Thyroid gland (tissue), 4 donors: ENCODE data around the gene SPAG5.

Experiments used
- POLR2A ChIP-seq, 2 donors: fragments of 450-650 bp; IDR thresholded peaks; one replicate each; pipeline ENCODE4 v1.6.1; 2017; ENCODE audit warnings: antibody characterized with exemption in 2 of 2, mild to moderate bottlenecking in 2 of 2, moderate library complexity in 1 of 2
- TF ChIP-seq, protein P1 (sequence below), 6 experiments: fragments of 200-600 bp in 3 of 6; fragments of 450-650 bp in 3 of 6; sonication (generic) in 3 of 6; IDR thresholded peaks; one replicate each; pipeline ENCODE4 v1.5.1; 2016 to 2019; ENCODE audit warnings: antibody characterized with exemption in 6 of 6, mild to moderate bottlenecking in 2 of 6, inconsistent platforms in 1 of 6, moderate library complexity in 1 of 6

DNA sequence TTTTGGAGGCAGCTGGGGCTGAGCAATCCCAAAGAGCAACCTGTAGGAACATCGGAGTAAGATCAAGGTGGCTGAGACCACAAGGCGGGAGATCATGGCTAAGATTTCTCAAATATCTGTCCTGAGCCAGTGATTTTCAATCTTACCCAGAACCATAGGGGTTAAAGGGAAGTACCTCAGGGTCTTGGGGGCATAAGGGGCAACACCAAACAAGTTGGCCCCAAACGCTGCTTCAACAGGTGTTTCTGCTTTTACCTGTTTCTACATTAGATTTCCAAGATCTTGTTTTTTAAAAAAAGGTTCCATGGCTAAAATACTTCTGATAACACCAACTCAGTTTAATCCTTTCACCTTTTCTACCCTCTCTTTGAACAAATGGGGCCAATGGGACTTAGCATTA lies 43.8 kb downstream of the SPAG5 start:
- TF ChIP-seq, protein P1, sequence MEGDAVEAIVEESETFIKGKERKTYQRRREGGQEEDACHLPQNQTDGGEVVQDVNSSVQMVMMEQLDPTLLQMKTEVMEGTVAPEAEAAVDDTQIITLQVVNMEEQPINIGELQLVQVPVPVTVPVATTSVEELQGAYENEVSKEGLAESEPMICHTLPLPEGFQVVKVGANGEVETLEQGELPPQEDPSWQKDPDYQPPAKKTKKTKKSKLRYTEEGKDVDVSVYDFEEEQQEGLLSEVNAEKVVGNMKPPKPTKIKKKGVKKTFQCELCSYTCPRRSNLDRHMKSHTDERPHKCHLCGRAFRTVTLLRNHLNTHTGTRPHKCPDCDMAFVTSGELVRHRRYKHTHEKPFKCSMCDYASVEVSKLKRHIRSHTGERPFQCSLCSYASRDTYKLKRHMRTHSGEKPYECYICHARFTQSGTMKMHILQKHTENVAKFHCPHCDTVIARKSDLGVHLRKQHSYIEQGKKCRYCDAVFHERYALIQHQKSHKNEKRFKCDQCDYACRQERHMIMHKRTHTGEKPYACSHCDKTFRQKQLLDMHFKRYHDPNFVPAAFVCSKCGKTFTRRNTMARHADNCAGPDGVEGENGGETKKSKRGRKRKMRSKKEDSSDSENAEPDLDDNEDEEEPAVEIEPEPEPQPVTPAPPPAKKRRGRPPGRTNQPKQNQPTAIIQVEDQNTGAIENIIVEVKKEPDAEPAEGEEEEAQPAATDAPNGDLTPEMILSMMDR (IDR thresholded peaks at IDR 0.05) = no peak
- TF ChIP-seq POLR2A (IDR thresholded peaks at IDR 0.05) = no peak
